GM23338 (cell line): ENCODE data around the gene FOXP1. TPM values are rescaled to one million over a fixed set of nuclear protein-coding genes. Genes with fewer than 3 reads are reported as not detected.

Experiments used
- ATAC-seq: fragments of 200-7000 bp; cut with Tn5 transposase; 3 replicates; pipeline ENCODE4 v1.9.1; 2020
- DNase-seq: peaks from one replicate; pipeline ENCODE4 v3.0.0-alpha.2; 2015; ENCODE audit warnings: low spot score
- H2AFZ ChIP-seq: fragments of 200-600 bp; sonication (generic); 2 replicates; pipeline ENCODE4 v1.8.0; 2016; ENCODE audit warnings: antibody characterized with exemption, mild to moderate bottlenecking, moderate library complexity
- H3F3A ChIP-seq: fragments of 200-600 bp; sonication (generic); replicated peaks from 2 replicates; pipeline ENCODE4 v1.8.0; 2017; ENCODE audit warnings: antibody characterized with exemption, mixed run types, low read depth
- H3K27ac ChIP-seq: fragments of 200-600 bp; sonication (generic); 2 replicates; pipeline ENCODE4 v1.6.1; 2016; ENCODE audit warnings: low read depth
- H3K27me3 ChIP-seq: fragments of 200-600 bp; sonication (generic); 2 replicates; pipeline ENCODE4 v1.8.0; 2016; ENCODE audit warnings: mild to moderate bottlenecking, mixed run types, moderate library complexity; ENCODE audit not compliant: insufficient read depth
- H3K36me3 ChIP-seq: fragments of 200-600 bp; sonication (generic); 2 replicates; pipeline ENCODE4 v1.8.0; 2016; ENCODE audit warnings: mild to moderate bottlenecking; ENCODE audit not compliant: insufficient read depth
- H3K4me1 ChIP-seq: fragments of 200-600 bp; sonication (generic); 2 replicates; pipeline ENCODE4 v1.8.0; 2016; ENCODE audit warnings: mild to moderate bottlenecking, moderate library complexity; ENCODE audit not compliant: insufficient read depth
- H3K4me2 ChIP-seq: fragments of 200-600 bp; sonication (generic); 2 replicates; pipeline ENCODE4 v1.7.1; 2017; ENCODE audit warnings: mixed run types
- H3K4me3 ChIP-seq: fragments of 200-600 bp; sonication (generic); 2 replicates; pipeline ENCODE4 v1.6.1; 2016; ENCODE audit warnings: mixed run types
- H3K79me2 ChIP-seq: fragments of 200-600 bp; sonication (generic); replicated peaks from 2 replicates; pipeline ENCODE4 v1.8.0; 2017; ENCODE audit warnings: mild to moderate bottlenecking; ENCODE audit not compliant: insufficient read depth
- H3K9me2 ChIP-seq: fragments of 200-600 bp; sonication (generic); 2 replicates; pipeline ENCODE4 v1.8.0; 2017; ENCODE audit not compliant: insufficient read depth
- H4K20me1 ChIP-seq: fragments of 200-600 bp; sonication (generic); replicated peaks from 2 replicates; pipeline ENCODE4 v1.8.0; 2017; ENCODE audit warnings: mild to moderate bottlenecking; ENCODE audit not compliant: insufficient read depth
- H3K27ac Mint-ChIP-seq: 2 replicates; pipeline ENCODE4 v1.8.0; 2020; ENCODE audit warnings: inconsistent platforms, mild to moderate bottlenecking, moderate library complexity, mixed read lengths
- H3K27me3 Mint-ChIP-seq: 3 replicates; pipeline ENCODE4 v1.8.0; 2022; ENCODE audit warnings: low read depth, mild to moderate bottlenecking, moderate library complexity, mixed read lengths, inconsistent platforms; ENCODE audit not compliant: insufficient read depth, poor library complexity
- H3K36me3 Mint-ChIP-seq: 3 replicates; pipeline ENCODE4 v1.8.0; 2021; ENCODE audit warnings: low read depth, mild to moderate bottlenecking, inconsistent platforms, moderate library complexity, mixed read lengths
- H3K4me1 Mint-ChIP-seq: 3 replicates; pipeline ENCODE4 v1.8.0; 2020; ENCODE audit warnings: mild to moderate bottlenecking, inconsistent platforms, mixed read lengths
- H3K4me3 Mint-ChIP-seq: 3 replicates; pipeline ENCODE4 v1.8.0; 2021; ENCODE audit warnings: moderate library complexity, mild to moderate bottlenecking, inconsistent platforms, mixed read lengths
- H3K9me3 Mint-ChIP-seq: 3 replicates; pipeline ENCODE4 v1.8.0; 2020; ENCODE audit warnings: moderate library complexity, mild to moderate bottlenecking, inconsistent platforms, mixed read lengths
- CTCF ChIP-seq, 2 experiments: fragments of 200-600 bp in 1 of 2; sonication (generic) in 1 of 2; conservative IDR thresholded peaks; 2 replicates each; pipeline versions ENCODE4 v1.5.1 to v1.6.1; 2016 to 2017; ENCODE audit warnings: antibody characterized with exemption in 2 of 2, low read depth in 2 of 2, mild to moderate bottlenecking in 2 of 2, moderate library complexity in 1 of 2
- ETS1 ChIP-seq: IDR thresholded peaks from 2 replicates; pipeline ENCODE4 v1.6.1; 2016; ENCODE audit warnings: antibody characterized with exemption
- JUNB ChIP-seq: IDR thresholded peaks from one replicate; pipeline ENCODE4 v1.6.1; 2016; ENCODE audit warnings: antibody characterized with exemption; ENCODE audit not compliant: unreplicated experiment
- POLR2AphosphoS5 ChIP-seq: IDR thresholded peaks from 2 replicates; pipeline ENCODE4 v1.6.1; 2016; ENCODE audit warnings: antibody characterized with exemption, low read depth
- STAT1 ChIP-seq: IDR thresholded peaks from one replicate; pipeline ENCODE4 v1.6.1; 2016; ENCODE audit warnings: antibody characterized with exemption; ENCODE audit not compliant: unreplicated experiment
- polyA plus RNA-seq: library from polyadenylated mRNA; unstranded; fragments of >200 nt; fragmentation: Nextera tagmentation; extraction: Ambion mirVana; gene quantifications from 2 replicates; pipeline ENCODE4 v1.2.1, GENCODE V29; 2016
- total RNA-seq: library from RNA; depleted of rRNA; stranded (reverse); fragments of >200 nt; shearing (Covaris generic); gene quantifications from 2 replicates; pipeline ENCODE4 v1.2.3, GENCODE V29; 2014
- TF ChIP-seq, protein P1 (sequence below): IDR thresholded peaks from one replicate; pipeline ENCODE4 v1.6.1; 2018; ENCODE audit warnings: antibody characterized with exemption; ENCODE audit not compliant: unreplicated experiment

Gene FOXP1
- total and polyA plus RNA-seq, 2 experiments from 2014 or later, result 32.9 to 35.5 TPM

- Mint-ChIP-seq H3K27me3 (peaks cover 5% of the 10 kb centered on the region), H3K36me3 (no peaks in the 10 kb centered on the region), H3K4me3 (no peak overlapping the region), H3K9me3 (no peaks in the 10 kb centered on the region; the same call in 2 of the 3 replicates), H3K27ac (no peak overlapping the region), H3K4me1 (peaks cover 64% of the 10 kb centered on the region)
- H3K4me1 ChIP-seq, result peaks cover 23% of the 10 kb centered on the region
- H3K9me2 ChIP-seq, result no peaks in the 10 kb centered on the region
- H3K27ac ChIP-seq, result no peak overlapping the region
- no peaks in the 10 kb centered on the region for H4K20me1 ChIP-seq
- no peaks in the 10 kb centered on the region for H3K27me3 ChIP-seq
- H3K79me2 ChIP-seq, result peaks cover 10% of the 10 kb centered on the region
- no peak overlapping the region for H3K4me2 ChIP-seq
- H2AFZ ChIP-seq, result no peak overlapping the region
- no peak for ATAC-seq
- H3K36me3 ChIP-seq, result no peaks in the 10 kb centered on the region
- TF ChIP-seq, protein P1, sequence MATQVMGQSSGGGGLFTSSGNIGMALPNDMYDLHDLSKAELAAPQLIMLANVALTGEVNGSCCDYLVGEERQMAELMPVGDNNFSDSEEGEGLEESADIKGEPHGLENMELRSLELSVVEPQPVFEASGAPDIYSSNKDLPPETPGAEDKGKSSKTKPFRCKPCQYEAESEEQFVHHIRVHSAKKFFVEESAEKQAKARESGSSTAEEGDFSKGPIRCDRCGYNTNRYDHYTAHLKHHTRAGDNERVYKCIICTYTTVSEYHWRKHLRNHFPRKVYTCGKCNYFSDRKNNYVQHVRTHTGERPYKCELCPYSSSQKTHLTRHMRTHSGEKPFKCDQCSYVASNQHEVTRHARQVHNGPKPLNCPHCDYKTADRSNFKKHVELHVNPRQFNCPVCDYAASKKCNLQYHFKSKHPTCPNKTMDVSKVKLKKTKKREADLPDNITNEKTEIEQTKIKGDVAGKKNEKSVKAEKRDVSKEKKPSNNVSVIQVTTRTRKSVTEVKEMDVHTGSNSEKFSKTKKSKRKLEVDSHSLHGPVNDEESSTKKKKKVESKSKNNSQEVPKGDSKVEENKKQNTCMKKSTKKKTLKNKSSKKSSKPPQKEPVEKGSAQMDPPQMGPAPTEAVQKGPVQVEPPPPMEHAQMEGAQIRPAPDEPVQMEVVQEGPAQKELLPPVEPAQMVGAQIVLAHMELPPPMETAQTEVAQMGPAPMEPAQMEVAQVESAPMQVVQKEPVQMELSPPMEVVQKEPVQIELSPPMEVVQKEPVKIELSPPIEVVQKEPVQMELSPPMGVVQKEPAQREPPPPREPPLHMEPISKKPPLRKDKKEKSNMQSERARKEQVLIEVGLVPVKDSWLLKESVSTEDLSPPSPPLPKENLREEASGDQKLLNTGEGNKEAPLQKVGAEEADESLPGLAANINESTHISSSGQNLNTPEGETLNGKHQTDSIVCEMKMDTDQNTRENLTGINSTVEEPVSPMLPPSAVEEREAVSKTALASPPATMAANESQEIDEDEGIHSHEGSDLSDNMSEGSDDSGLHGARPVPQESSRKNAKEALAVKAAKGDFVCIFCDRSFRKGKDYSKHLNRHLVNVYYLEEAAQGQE, result no peak
- no peak for TF ChIP-seq POLR2AphosphoS5
- DNase-seq, result no peak
- no peaks in the 10 kb centered on the region for H3F3A ChIP-seq
- H3K4me3 ChIP-seq, result no peak overlapping the region
These were observed 377.0 kb downstream of the FOXP1 start for GRCh38 chr3:71206305-71207165.

- no peak for DNase-seq
- peaks cover 5% of the 10 kb centered on the region for H3K27me3 Mint-ChIP-seq
- Histone ChIP-seq H3K9me2 (no peaks in the 10 kb centered on the region), H3K4me1 (peaks cover 13% of the 10 kb centered on the region), H3K4me2 (no peak overlapping the region), H3K36me3 (no peaks in the 10 kb centered on the region), H2AFZ (no peak overlapping the region), H3K27ac (no peak overlapping the region), H3F3A (no peaks in the 10 kb centered on the region), H4K20me1 (no peaks in the 10 kb centered on the region), H3K79me2 (peaks cover 10% of the 10 kb centered on the region), H3K4me3 (no peak overlapping the region), H3K27me3 (no peaks in the 10 kb centered on the region)
- ATAC-seq, result no peak
- H3K9me3 Mint-ChIP-seq, result no peaks in the 10 kb centered on the region
- no peak overlapping the region for H3K27ac Mint-ChIP-seq
- no peak overlapping the region for H3K4me3 Mint-ChIP-seq
- peaks cover 65% of the 10 kb centered on the region for H3K4me1 Mint-ChIP-seq
- H3K36me3 Mint-ChIP-seq, result no peaks in the 10 kb centered on the region
- TF ChIP-seq STAT1 (no peak), CTCF (conservative IDR thresholded peaks at IDR 0.05; ENCODE audit: low read depth in 2 of 2) (no peak), ETS1 (no peak), JUNB (no peak)
- TF ChIP-seq, protein P1, result no peak
These were observed 379.6 kb downstream of the FOXP1 start for GRCh38 chr3:71203727-71204488.
